Measurements from ENCODE around the gene AGPAT1. TPM values are rescaled to one million over a fixed set of nuclear protein-coding genes. Genes with fewer than 3 reads are reported as not detected.

The AGPAT1 gene
- total RNA-seq (25.2 TPM), polyA plus RNA-seq (32.6 TPM)
- long read RNA-seq, donor 1, partial matches to known transcripts: 0 of 1 reads
- long read RNA-seq, donor 1, other reads (novel, unspliced or antisense): 0 of 1 reads
- long read RNA-seq, donor 2: 0 reads
- long read RNA-seq, donor 3, transcript AGPAT1-203 (7 exons, 2,234 nt): major isoform, 16 of 17 reads
- long read RNA-seq, donor 3, partial matches to known transcripts: 0 of 17 reads
- long read RNA-seq, donor 3, other reads (novel, unspliced or antisense): 0 of 17 reads
- long read RNA-seq, donor 4, partial matches to known transcripts: 0 of 2 reads
- long read RNA-seq, donor 4, other reads (novel, unspliced or antisense): 0 of 2 reads
- long read RNA-seq, donor 5, transcript AGPAT1-203 (7 exons, 2,234 nt): major isoform, 20 of 22 reads
- long read RNA-seq, donor 5, partial matches to known transcripts: 0 of 22 reads
- long read RNA-seq, donor 5, other reads (novel, unspliced or antisense): 0 of 22 reads
- long read RNA-seq, donor 6, transcript AGPAT1-203 (7 exons, 2,234 nt): major isoform, 7 of 7 reads
- long read RNA-seq, donor 6, partial matches to known transcripts: 0 of 7 reads
- long read RNA-seq, donor 6, other reads (novel, unspliced or antisense): 0 of 7 reads
- long read RNA-seq, donor 7, transcript AGPAT1-203 (7 exons, 2,234 nt): major isoform, 9 of 9 reads
- long read RNA-seq, donor 7, partial matches to known transcripts: 0 of 9 reads
- long read RNA-seq, donor 7, other reads (novel, unspliced or antisense): 0 of 9 reads
- long read RNA-seq, donor 8, transcript AGPAT1-203 (7 exons, 2,234 nt): major isoform, 5 of 5 reads
- long read RNA-seq, donor 8, partial matches to known transcripts: 0 of 5 reads
- long read RNA-seq, donor 8, other reads (novel, unspliced or antisense): 0 of 5 reads
- long read RNA-seq, donor 9, transcript AGPAT1-203 (7 exons, 2,234 nt): major isoform, 5 of 5 reads
- long read RNA-seq, donor 9, partial matches to known transcripts: 0 of 5 reads
- long read RNA-seq, donor 9, other reads (novel, unspliced or antisense): 0 of 5 reads
- long read RNA-seq, donor 10, transcript AGPAT1-203 (7 exons, 2,234 nt): major isoform, 12 of 12 reads
- long read RNA-seq, donor 10, partial matches to known transcripts: 0 of 12 reads
- long read RNA-seq, donor 10, other reads (novel, unspliced or antisense): 0 of 12 reads

- H3K4me3 ChIP-seq (ENCODE audit: low read length in 2 of 2): peak within 1 kb of the TSS; percentile 80 to 97
- peaks cover 26 to 54% of the 10 kb centered on the region in 2 donors for H3K4me1 ChIP-seq (ENCODE audit: control insufficient read depth in 2 of 2, insufficient read depth in 2 of 2, low read length in 2 of 2)
- H3K36me3 ChIP-seq (ENCODE audit: control insufficient read depth in 2 of 2, insufficient read depth in 2 of 2, low read length in 1 of 2): peaks cover 16 to 17% of the 10 kb centered on the region in 2 donors
- no peaks in the 10 kb centered on the region for H3K27me3 ChIP-seq (ENCODE audit: control insufficient read depth in 2 of 2, insufficient read depth in 1 of 2, low read length in 1 of 2)
- peak; percentile 92 to 99 (median 97) for DNase-seq (ENCODE audit: low read depth in 6 of 9, low spot score in 9 of 9)
- peak within 1 kb of the TSS; percentile 95 to 97 for H3K27ac ChIP-seq (ENCODE audit: low read depth in 1 of 2, low read length in 1 of 2)
- peaks cover 0 to 4% of the 10 kb centered on the region in 2 donors for H3K9me3 ChIP-seq (ENCODE audit: control insufficient read depth in 2 of 2, insufficient read depth in 1 of 2, low read length in 1 of 2)
- WGBS: under 1% methylated on average over 27 of the region's 27 CpGs
These were observed at the start of gene AGPAT1 for GRCh38 chr6:32175711-32176475. Gene AGPAT1, minus strand, starts transcription at chr6:32176084. Its CDS starts 4,588 bp downstream, at chr6:32171496.

- Histone ChIP-seq H3K36me3 (ENCODE audit: control insufficient read depth in 2 of 2, insufficient read depth in 2 of 2, low read length in 1 of 2) (no peaks in the 10 kb centered on the region), H3K4me3 (ENCODE audit: low read length in 2 of 2) (no peak overlapping the region), H3K27ac (ENCODE audit: low read depth in 1 of 2, low read length in 1 of 2) (no peak overlapping the region), H3K27me3 (ENCODE audit: control insufficient read depth in 2 of 2, insufficient read depth in 1 of 2, low read length in 1 of 2) (no peaks in the 10 kb centered on the region), H3K9me3 (ENCODE audit: control insufficient read depth in 2 of 2, insufficient read depth in 1 of 2, low read length in 1 of 2) (no peaks in the 10 kb centered on the region), H3K4me1 (ENCODE audit: control insufficient read depth in 2 of 2, insufficient read depth in 2 of 2, low read length in 2 of 2) (peaks cover 5 to 14% of the 10 kb centered on the region in 2 donors)
- WGBS: 82% methylated on average over 2 of the region's 2 CpGs
- no peak for DNase-seq (ENCODE audit: low read depth in 6 of 9, low spot score in 9 of 9)
These were observed 48.8 kb upstream of the AGPAT1 start for GRCh38 chr6:32224696-32225095.

GRCh38 chr6:32223258-32224235, 47.7 kb upstream of the AGPAT1 start, which contains the start of gene NOTCH4:
Gene NOTCH4, minus strand, starts transcription at chr6:32224067. Its CDS starts 139 bp downstream, at chr6:32223928.
- DNase-seq (ENCODE audit: low read depth in 6 of 9, low spot score in 9 of 9): no peak
- WGBS: 80% methylated on average over 20 of the region's 20 CpGs

GRCh38 chr6:32222333-32223230, 46.7 kb upstream of the AGPAT1 start:
- DNase-seq (ENCODE audit: low read depth in 6 of 9, low spot score in 9 of 9): no peak
- Histone ChIP-seq H3K9me3 (ENCODE audit: control insufficient read depth in 2 of 2, insufficient read depth in 1 of 2, low read length in 1 of 2) (no peaks in the 10 kb centered on the region), H3K4me1 (ENCODE audit: control insufficient read depth in 2 of 2, insufficient read depth in 2 of 2, low read length in 2 of 2) (peaks cover 5 to 14% of the 10 kb centered on the region in 2 donors), H3K27me3 (ENCODE audit: control insufficient read depth in 2 of 2, insufficient read depth in 1 of 2, low read length in 1 of 2) (no peaks in the 10 kb centered on the region), H3K4me3 (ENCODE audit: low read length in 2 of 2) (no peak overlapping the region), H3K36me3 (ENCODE audit: control insufficient read depth in 2 of 2, insufficient read depth in 2 of 2, low read length in 1 of 2) (no peaks in the 10 kb centered on the region), H3K27ac (ENCODE audit: low read depth in 1 of 2, low read length in 1 of 2) (no peak overlapping the region)
- 82% methylated on average over 8 of the region's 8 CpGs for WGBS

More at GRCh38 chr6:32223258-32224235, 47.7 kb upstream of the AGPAT1 start, which contains the start of gene NOTCH4:
- H3K4me3 ChIP-seq (ENCODE audit: low read length in 2 of 2): no peak within 1 kb of the TSS
- H3K27me3 ChIP-seq (ENCODE audit: control insufficient read depth in 2 of 2, insufficient read depth in 1 of 2, low read length in 1 of 2): no peaks in the 10 kb centered on the region
- H3K9me3 ChIP-seq (ENCODE audit: control insufficient read depth in 2 of 2, insufficient read depth in 1 of 2, low read length in 1 of 2): no peaks in the 10 kb centered on the region
- peaks cover 5 to 14% of the 10 kb centered on the region in 2 donors for H3K4me1 ChIP-seq (ENCODE audit: control insufficient read depth in 2 of 2, insufficient read depth in 2 of 2, low read length in 2 of 2)
- H3K36me3 ChIP-seq (ENCODE audit: control insufficient read depth in 2 of 2, insufficient read depth in 2 of 2, low read length in 1 of 2): no peaks in the 10 kb centered on the region
- no peak within 1 kb of the TSS for H3K27ac ChIP-seq (ENCODE audit: low read depth in 1 of 2, low read length in 1 of 2)

DNA sequence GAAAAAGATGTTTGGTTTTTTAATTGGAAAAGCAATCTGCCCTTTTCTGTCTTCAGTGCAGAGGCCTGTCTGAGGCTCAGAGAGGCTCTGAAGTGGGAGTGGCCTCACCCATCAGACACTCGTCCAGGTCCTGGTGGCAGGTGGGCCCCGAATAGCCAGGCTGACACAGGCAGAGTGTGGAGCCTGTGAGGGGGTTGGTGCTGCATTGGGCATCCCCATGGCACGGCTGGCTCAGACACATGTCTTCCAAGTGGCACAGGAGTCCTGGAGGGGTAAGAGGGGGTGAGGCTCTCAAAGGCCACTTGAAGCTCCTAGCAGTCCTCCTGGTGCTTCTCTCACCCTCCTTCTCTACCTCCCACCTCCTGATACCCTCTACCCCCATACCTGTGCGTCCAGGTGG, 44.1 kb upstream of the AGPAT1 start:
- DNase-seq (ENCODE audit: low read depth in 6 of 9, low spot score in 9 of 9): no peak
- WGBS: 94% methylated on average over 4 of the region's 4 CpGs
- no peak overlapping the region for H3K27ac ChIP-seq (ENCODE audit: low read depth in 1 of 2, low read length in 1 of 2)
- no peaks in the 10 kb centered on the region for H3K27me3 ChIP-seq (ENCODE audit: control insufficient read depth in 2 of 2, insufficient read depth in 1 of 2, low read length in 1 of 2)
- no peaks in the 10 kb centered on the region for H3K9me3 ChIP-seq (ENCODE audit: control insufficient read depth in 2 of 2, insufficient read depth in 1 of 2, low read length in 1 of 2)
- H3K4me3 ChIP-seq (ENCODE audit: low read length in 2 of 2): no peak overlapping the region
- H3K36me3 ChIP-seq (ENCODE audit: control insufficient read depth in 2 of 2, insufficient read depth in 2 of 2, low read length in 1 of 2): no peaks in the 10 kb centered on the region
- peaks cover 5 to 15% of the 10 kb centered on the region in 2 donors for H3K4me1 ChIP-seq (ENCODE audit: control insufficient read depth in 2 of 2, insufficient read depth in 2 of 2, low read length in 2 of 2)

- H3K9me3 ChIP-seq (ENCODE audit: control insufficient read depth in 2 of 2, insufficient read depth in 1 of 2, low read length in 1 of 2): no peaks in the 10 kb centered on the region
- no peak for DNase-seq (ENCODE audit: low read depth in 6 of 9, low spot score in 9 of 9)
- 81% methylated on average over 7 of the region's 7 CpGs for WGBS
- no peak overlapping the region for H3K27ac ChIP-seq (ENCODE audit: low read depth in 1 of 2, low read length in 1 of 2)
- H3K4me1 ChIP-seq (ENCODE audit: control insufficient read depth in 2 of 2, insufficient read depth in 2 of 2, low read length in 2 of 2): peaks cover 5 to 31% of the 10 kb centered on the region in 2 donors
- no peaks in the 10 kb centered on the region for H3K27me3 ChIP-seq (ENCODE audit: control insufficient read depth in 2 of 2, insufficient read depth in 1 of 2, low read length in 1 of 2)
- no peak overlapping the region for H3K4me3 ChIP-seq (ENCODE audit: low read length in 2 of 2)
- H3K36me3 ChIP-seq (ENCODE audit: control insufficient read depth in 2 of 2, insufficient read depth in 2 of 2, low read length in 1 of 2): no peaks in the 10 kb centered on the region
These were observed 42.3 kb upstream of the AGPAT1 start for GRCh38 chr6:32218167-32218566.

DNA sequence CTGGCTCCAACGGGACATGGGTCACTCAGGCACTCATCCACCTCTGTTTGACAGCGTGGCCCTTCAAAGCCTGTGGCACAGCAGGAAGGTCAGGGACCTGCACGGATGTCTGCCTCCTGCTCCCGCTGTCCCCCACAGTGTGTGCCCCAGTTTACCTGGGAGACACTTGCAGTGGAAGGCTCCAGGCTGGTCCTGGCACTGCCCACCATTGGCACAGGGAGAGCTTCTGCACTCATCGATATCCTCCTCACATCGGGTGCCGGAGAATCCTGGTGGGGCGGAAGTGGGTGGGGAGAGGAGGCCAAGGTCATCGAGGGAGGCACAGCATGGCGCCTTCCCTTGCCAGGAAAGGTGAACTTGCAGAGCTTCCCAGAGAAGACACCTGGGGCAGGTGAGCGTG, 41.1 kb upstream of the AGPAT1 start:
- Histone ChIP-seq H3K27me3 (ENCODE audit: control insufficient read depth in 2 of 2, insufficient read depth in 1 of 2, low read length in 1 of 2) (no peaks in the 10 kb centered on the region), H3K27ac (ENCODE audit: low read depth in 1 of 2, low read length in 1 of 2) (no peak overlapping the region), H3K36me3 (ENCODE audit: control insufficient read depth in 2 of 2, insufficient read depth in 2 of 2, low read length in 1 of 2) (no peaks in the 10 kb centered on the region), H3K4me3 (ENCODE audit: low read length in 2 of 2) (no peak overlapping the region), H3K9me3 (ENCODE audit: control insufficient read depth in 2 of 2, insufficient read depth in 1 of 2, low read length in 1 of 2) (no peaks in the 10 kb centered on the region), H3K4me1 (ENCODE audit: control insufficient read depth in 2 of 2, insufficient read depth in 2 of 2, low read length in 2 of 2) (peaks cover 0 to 20% of the 10 kb centered on the region in 2 donors)
- no peak for DNase-seq (ENCODE audit: low read depth in 6 of 9, low spot score in 9 of 9)
- 97% methylated on average over 11 of the region's 11 CpGs for WGBS
